Gastroesophageal sphincter (tissue), 3 donors: Measurements from ENCODE around the gene INHBA.

Experiments used
- POLR2A ChIP-seq, 2 donors: fragments of 450-650 bp; IDR thresholded peaks; one replicate each; pipeline ENCODE4 v1.6.1; 2017; ENCODE audit warnings: antibody characterized with exemption in 2 of 2, mild to moderate bottlenecking in 2 of 2, moderate library complexity in 1 of 2
- TF ChIP-seq, protein P1 (sequence below), 4 experiments: fragments of 200-600 bp in 2 of 4; fragments of 450-650 bp in 2 of 4; sonication (generic) in 1 of 4; IDR thresholded peaks; one replicate each; pipeline ENCODE4 v1.5.1; 2017 to 2019; ENCODE audit warnings: antibody characterized with exemption in 4 of 4, mild to moderate bottlenecking in 2 of 4, moderate library complexity in 2 of 4

DNA sequence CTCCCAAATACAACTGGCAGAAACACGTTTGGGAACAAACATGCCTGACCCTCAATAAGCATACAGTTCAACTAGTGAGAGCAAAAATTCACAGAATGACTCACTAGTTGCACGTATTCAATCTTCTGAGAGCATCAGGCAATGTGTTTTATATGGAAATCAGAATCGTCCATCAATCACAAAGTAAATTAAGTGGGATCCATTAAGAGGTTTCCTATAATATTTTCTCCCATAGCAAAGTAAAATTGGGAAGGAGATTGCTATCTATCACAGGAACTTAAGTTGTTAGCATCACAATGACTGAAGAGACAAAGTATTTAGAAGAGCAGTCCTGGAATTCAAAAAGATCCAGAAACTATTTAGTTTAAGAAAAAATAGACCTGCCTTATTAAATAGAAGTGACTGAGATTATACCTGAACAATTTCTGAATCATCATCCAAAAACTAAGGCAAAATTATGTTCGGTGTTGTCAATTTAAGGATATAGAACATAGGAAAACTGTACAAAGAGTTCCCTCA lies 28.3 kb downstream of the INHBA start:
- TF ChIP-seq, protein P1, sequence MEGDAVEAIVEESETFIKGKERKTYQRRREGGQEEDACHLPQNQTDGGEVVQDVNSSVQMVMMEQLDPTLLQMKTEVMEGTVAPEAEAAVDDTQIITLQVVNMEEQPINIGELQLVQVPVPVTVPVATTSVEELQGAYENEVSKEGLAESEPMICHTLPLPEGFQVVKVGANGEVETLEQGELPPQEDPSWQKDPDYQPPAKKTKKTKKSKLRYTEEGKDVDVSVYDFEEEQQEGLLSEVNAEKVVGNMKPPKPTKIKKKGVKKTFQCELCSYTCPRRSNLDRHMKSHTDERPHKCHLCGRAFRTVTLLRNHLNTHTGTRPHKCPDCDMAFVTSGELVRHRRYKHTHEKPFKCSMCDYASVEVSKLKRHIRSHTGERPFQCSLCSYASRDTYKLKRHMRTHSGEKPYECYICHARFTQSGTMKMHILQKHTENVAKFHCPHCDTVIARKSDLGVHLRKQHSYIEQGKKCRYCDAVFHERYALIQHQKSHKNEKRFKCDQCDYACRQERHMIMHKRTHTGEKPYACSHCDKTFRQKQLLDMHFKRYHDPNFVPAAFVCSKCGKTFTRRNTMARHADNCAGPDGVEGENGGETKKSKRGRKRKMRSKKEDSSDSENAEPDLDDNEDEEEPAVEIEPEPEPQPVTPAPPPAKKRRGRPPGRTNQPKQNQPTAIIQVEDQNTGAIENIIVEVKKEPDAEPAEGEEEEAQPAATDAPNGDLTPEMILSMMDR (IDR thresholded peaks at IDR 0.05) = no peak
- TF ChIP-seq POLR2A (IDR thresholded peaks at IDR 0.05) = no peak
